Stimulated activated CD4-positive, alpha-beta T cell treated with anti-CD3 and anti-CD28 coated beads, Interleukin-1b, Interleukin-23, amount 100 ng/mL, for 1 hour (primary cell): ENCODE data around the gene DPY19L3.
A peak's percentile ranks its signal among the peaks of the same experiment; 100 is the strongest.
"Not testable (repeated sequence)": the region's sequence is repeated elsewhere in the genome, so short reads cannot be mapped to it uniquely, and the experiment has no call there.

Source experiments
- DNase-seq, 2 donors: peaks; one replicate each; pipeline ENCODE4 v3.0.0-alpha.2; 2020; ENCODE audit warnings: low read depth in 2 of 2

The DPY19L3 gene, protein sequence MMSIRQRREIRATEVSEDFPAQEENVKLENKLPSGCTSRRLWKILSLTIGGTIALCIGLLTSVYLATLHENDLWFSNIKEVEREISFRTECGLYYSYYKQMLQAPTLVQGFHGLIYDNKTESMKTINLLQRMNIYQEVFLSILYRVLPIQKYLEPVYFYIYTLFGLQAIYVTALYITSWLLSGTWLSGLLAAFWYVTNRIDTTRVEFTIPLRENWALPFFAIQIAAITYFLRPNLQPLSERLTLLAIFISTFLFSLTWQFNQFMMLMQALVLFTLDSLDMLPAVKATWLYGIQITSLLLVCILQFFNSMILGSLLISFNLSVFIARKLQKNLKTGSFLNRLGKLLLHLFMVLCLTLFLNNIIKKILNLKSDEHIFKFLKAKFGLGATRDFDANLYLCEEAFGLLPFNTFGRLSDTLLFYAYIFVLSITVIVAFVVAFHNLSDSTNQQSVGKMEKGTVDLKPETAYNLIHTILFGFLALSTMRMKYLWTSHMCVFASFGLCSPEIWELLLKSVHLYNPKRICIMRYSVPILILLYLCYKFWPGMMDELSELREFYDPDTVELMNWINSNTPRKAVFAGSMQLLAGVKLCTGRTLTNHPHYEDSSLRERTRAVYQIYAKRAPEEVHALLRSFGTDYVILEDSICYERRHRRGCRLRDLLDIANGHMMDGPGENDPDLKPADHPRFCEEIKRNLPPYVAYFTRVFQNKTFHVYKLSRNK

DNA sequence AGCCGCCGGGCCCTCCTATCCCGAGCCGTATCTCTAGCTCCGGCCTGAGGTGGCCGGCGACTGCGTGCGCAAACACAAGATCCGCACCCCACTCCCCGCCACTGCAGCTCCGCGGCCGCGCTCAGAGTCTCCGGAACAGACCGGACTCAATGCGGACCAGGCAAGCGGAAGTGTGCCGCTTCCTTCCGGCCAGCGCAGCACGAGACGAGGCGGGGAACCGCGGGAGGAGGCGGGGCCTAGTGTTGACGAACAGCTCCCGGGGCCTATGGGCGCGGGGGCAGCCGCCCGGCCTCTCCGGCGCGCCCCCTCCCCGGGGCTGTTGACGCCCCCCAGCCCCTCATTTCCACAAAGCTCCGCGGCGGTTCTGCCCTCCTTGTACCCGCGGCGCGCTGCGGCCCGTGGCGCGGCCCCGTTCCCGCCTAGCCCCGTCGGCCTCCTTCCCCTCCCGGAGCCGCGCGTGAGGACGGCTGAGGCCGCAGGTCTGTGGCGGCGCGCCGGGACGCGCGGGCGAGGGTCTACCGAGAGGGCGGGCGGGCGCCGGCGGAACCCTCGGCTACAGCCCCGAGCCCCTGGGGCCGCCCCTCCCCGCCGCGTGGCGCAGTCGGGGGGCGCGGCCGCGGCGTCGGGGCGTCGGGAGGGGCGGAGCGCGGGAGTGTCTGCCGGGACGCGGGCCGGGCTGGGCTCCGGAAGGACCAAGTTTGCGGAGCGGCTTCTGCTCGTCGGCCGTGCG is at the start of gene DPY19L3:
Gene DPY19L3 (plus strand): TSS at position 340 of the 730 bp plus-strand sequence. CDS start 2,484 bp downstream, outside the sequence.
- DNase-seq = peak; percentile 77 to 86

DNA sequence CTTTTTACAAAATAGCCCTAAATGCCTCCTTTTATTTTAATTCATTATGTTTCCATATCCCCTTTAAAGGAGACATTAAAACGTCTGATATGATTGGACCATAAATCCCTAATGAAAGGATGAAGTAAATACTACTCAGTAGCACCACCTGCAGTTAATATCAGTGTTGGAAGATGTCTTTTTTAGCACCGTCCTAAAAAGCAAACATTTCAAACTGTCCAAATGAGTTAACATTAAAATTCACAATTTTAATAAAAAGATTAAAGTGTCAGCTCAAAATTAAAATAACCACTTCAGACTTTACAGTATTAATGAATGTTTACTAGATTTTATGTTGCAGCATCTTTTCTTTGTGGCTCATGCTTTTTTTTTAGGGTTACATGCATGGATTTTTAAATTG is 47.9 kb upstream of the DPY19L3 start:
- no peak for DNase-seq

GRCh38 chr19:32358321-32358720 is 47.2 kb upstream of the DPY19L3 start:
- no peak for DNase-seq

DNA sequence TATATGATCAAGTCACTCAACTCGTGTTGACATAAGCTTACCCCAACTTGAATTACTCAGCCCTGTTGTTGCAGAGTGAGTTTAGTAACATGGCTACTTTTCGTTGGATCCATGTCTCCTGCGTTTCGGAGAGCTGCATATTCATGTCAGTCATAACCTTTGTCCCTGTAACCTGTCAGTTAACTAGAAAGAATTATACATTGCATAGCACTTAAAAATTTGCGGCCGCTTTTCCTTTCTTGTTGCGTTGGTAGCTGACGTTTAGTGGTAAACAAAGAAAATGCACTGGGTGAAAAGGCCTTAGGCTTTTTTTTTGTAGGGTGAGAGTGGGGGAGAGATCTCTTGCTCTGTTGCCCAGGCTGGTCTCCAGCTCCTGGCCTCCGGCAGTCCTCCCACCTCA is 46.0 kb upstream of the DPY19L3 start:
- no peak for DNase-seq

DNA sequence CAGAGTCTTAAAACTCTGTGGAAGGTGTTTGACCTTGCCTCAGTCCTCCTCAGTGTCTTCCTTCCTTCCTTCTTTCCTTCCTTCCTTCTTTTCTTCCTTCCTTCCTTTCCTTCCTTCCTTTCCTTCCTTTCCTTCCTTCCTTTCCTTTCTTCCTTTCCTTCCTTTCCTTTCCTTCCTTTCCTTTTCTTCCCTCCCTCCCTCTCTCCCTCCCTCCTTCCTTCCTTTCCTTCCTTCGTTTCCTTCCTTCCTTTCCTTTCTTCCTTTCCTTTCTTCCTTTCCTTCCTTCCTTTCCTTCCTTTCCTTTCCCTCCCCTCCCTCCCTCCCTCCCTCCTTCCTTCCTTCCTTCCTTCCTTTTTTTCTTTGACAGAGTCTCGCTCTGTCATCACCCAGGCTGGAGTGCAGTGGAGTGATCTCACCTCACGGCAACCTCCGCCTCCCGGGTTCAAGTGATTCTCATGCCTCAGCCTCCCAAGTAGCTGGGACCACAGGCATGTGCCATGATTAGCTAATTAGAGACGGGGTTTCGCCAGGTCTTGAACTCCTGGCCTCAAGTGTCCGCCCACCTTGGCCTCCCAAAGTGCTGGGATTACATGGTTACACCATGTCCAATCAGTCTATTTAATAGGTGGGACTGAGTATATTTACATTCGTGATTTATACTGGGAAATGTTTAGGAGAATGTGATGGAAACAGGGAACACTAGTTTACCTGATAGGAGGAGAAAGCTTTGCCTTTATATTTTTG is 43.8 kb upstream of the DPY19L3 start:
- DNase-seq = no peak

GRCh38 chr19:32362318-32362691 is 43.3 kb upstream of the DPY19L3 start:
- DNase-seq = no peak

DNA sequence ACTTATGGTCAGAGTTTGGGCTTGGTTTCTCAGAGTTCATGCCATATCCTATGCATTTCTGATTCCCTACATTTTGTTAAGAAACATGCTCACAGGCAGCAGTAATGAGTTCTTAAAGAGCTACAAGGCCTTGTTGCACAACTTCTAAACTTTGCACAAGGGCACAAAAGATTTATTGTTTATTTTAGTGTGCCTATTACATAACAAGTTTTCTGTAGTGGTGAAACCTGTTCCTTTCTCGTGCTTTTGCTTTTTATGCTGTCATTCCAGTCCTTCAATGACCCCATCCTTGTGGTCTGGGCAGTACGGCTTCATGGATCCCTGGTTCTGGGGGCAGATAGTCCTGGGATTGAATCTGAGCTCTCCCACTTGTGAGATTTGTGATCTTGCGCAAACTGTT is 42.4 kb upstream of the DPY19L3 start:
- no peak for DNase-seq

GRCh38 chr19:32363632-32364031 is 41.9 kb upstream of the DPY19L3 start:
- no peak for DNase-seq

DNA sequence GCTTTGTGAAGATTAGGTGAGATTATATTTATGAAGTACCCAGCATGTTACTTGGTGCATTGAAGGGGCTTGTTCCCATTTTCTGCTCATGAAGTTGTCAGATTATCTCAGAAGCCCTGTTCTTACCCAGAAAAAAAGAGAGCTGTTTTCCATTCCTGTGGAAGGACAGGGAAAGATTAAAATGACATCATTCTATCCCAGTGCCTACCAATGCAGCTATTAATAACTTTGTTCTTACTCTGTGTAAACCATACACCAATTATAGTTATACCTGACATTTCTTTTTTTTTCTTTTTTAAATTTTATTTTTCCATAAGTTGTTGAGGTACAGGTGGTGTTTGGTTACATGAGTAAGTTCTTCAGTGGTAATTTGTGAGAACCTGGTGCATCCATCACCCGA is 41.5 kb upstream of the DPY19L3 start:
- no peak for DNase-seq

- DNase-seq = no peak
Observed at GRCh38 chr19:32367063-32367462, 38.5 kb upstream of the DPY19L3 start.

DNA sequence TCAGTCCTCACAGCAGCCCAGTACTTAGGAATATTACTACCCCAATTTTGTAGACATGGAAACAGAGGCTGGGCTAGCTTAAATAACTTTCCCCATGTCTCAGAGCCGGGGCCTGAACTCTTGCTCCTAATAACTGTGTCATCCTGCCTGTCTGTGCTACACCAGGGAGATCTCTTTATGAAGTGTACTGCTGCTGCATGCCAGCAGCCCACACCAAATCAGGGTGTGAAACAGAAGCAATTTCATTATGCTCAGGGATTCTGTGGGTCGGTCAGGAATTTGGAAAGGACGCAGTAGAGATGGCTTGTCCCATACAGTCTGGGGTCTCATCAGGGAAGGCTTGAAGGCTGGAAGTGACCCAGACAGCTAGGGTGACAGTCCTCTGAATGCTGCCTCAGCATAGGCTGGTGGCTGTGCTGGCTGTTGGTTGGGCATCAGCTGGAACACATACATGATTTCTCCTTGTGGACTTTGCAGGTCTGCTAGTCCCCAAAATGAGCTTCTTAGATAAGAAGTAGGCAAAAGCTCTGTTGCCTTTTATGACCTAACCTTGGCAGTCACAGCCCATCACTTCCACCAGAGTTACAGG is 37.5 kb upstream of the DPY19L3 start:
- no peak for DNase-seq

- DNase-seq = no peak
Observed at GRCh38 chr19:32368787-32369186, 36.8 kb upstream of the DPY19L3 start.

DNA sequence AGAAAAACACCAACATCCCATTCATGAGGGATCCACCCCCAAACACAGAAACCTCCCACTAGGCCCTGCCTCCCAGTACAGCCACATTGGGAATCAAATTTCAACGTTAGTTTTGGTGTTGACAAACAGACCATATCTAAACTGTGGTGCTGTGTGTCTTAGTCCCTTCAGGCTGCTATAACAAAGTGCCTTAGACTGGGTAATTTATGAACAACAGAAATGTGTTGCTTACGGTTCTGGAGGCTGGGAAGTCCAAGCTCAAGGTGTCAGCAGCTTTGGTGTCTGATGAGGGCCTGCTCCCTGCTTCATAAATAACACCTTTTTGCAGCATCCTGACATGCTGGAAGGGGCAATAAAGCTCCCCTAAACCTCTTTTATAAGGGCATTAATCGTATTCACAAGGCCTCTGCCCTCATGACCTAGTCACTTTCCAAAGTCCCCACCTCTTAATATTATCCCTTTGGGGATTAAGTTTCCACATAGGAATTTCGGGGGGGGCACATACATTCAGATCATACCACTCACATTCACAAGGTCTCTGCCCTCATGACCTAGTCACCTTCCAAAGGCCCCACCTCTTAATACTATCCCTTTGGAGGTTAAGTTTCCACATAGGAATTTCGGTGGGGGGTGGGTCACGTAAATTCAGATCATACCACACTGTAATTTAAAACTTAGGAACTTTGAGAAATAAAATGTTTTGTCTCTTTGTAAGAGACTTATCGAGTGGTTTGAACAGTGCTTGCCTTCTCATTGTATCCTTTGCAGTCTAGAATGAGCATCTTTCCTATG is 32.6 kb upstream of the DPY19L3 start:
- DNase-seq = no peak

GRCh38 chr19:32373585-32374295 is 31.8 kb upstream of the DPY19L3 start:
- DNase-seq = no peak

- not testable (repeated sequence) for DNase-seq
Observed at GRCh38 chr19:32374362-32374761, 31.2 kb upstream of the DPY19L3 start.

DNA sequence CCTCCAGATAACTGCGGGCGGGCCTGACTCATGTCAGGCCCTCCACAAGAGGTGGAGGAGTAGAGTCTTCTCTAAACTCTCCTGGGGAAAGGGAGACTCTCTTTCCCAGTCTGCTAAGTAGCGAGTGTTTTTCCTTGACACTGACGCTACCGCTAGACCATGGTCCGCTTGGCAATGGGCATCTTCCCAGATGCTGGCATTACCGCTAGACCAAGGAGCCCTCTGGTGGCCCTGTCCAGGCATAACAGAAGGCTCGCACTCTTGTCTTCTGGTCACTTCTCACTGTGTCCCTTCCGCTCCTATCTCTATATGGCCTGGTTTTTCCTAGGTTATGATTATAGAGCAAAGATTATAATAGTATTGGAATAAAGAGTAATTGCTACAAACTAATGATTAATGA is 28.5 kb upstream of the DPY19L3 start:
- DNase-seq = not testable (repeated sequence)

DNA sequence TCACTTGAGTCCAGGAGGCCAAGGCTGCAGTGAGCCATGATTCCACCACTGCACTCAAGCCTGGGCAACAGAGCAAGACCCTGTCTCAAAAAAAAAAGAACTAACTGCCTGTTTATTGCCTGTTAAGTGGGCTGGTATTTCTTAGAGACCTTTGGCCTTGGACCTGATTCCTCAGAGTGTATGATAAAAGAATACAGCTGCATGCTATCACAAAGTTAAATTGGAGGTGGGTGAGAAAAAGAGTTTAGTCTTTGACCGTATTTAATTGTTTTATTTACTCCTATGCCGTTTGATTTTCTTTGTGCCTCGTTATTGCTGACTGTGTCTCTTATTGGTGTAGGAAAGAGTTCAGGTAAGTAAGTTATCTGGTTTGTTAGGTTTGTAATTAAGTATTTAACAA is 25.3 kb upstream of the DPY19L3 start:
- no peak for DNase-seq

- DNase-seq = no peak
Observed at GRCh38 chr19:32387701-32388392, 17.7 kb upstream of the DPY19L3 start.

DNA sequence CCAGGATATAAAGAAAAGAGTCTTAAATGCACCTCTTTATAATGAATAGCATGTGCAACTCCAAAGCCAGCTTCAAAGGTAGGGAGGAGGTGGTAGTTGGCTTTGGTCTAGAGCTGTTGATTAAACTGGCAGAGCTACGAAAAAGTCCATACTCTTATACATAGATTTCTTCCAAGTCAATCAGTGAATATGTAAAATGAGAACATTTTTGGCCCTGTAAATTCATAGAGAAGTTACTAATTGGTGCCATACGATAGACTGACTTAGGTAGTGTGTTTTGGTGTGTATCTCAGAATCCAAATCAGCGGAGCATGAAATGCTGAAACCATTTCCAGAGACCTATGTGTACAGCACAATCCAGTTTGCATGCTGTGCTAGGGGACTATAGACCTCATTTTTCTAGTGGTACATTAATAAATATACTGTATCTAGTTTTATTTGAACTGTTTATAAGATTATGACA is 17.1 kb upstream of the DPY19L3 start:
- no peak for DNase-seq
